Suppressor macrophage treated with lipopolysaccharide for 1 hour (primary cell): Measurements from ENCODE around the gene C2CD3.
"Not testable (repeated sequence)": the region's sequence is repeated elsewhere in the genome, so short reads cannot be mapped to it uniquely, and the experiment has no call there.

Experiments used
- DNase-seq, 3 donors: peaks; one replicate each; pipeline ENCODE4 v3.0.0-alpha.2; 2020 to 2022

Gene C2CD3

GRCh38 chr11:74066663-74067062 is 104.1 kb downstream of the C2CD3 start:
- DNase-seq, result not testable (repeated sequence)

GRCh38 chr11:74065534-74065933 is 105.3 kb downstream of the C2CD3 start:
- not testable (repeated sequence) for DNase-seq

- peak in 1 of 3 donors; percentile 10 for DNase-seq
Measured at GRCh38 chr11:74063628-74064027, 107.2 kb downstream of the C2CD3 start.

GRCh38 chr11:74061599-74061998 is 109.2 kb downstream of the C2CD3 start:
- not testable (repeated sequence) for DNase-seq

- peak in 1 of 3 donors; percentile 2 for DNase-seq
Measured at GRCh38 chr11:74057249-74058151, 113.3 kb downstream of the C2CD3 start.

- DNase-seq, result no peak
Measured at GRCh38 chr11:74055938-74056337, 114.9 kb downstream of the C2CD3 start.

- no peak for DNase-seq
Measured at GRCh38 chr11:74050465-74050864, 120.3 kb downstream of the C2CD3 start.

- no peak for DNase-seq
Measured at GRCh38 chr11:74048993-74049392, 121.8 kb downstream of the C2CD3 start.

- no peak for DNase-seq
Measured at GRCh38 chr11:74044538-74044937, 126.3 kb downstream of the C2CD3 start.

- DNase-seq, result no peak
Measured at GRCh38 chr11:74043450-74043849, 127.4 kb downstream of the C2CD3 start.

- DNase-seq, result no peak
Measured at GRCh38 chr11:74037309-74037708, 133.5 kb downstream of the C2CD3 start.

GRCh38 chr11:74035264-74035663 is 135.5 kb downstream of the C2CD3 start:
- no peak for DNase-seq

GRCh38 chr11:74033046-74033445 is 137.8 kb downstream of the C2CD3 start:
- no peak for DNase-seq

- no peak for DNase-seq
Measured at GRCh38 chr11:74030723-74031676, 139.8 kb downstream of the C2CD3 start.

- peak; percentile 88 to 95 (median 93) for DNase-seq
Measured at GRCh38 chr11:74025467-74026166, 145.2 kb downstream of the C2CD3 start.

- DNase-seq, result peak; percentile 59 to 83 (median 68)
Measured at GRCh38 chr11:74024261-74025029, 146.4 kb downstream of the C2CD3 start.

- peak; percentile 59 to 64 (median 61) for DNase-seq
Measured at GRCh38 chr11:74023276-74023675, 147.5 kb downstream of the C2CD3 start.

GRCh38 chr11:74022546-74022945 is 148.3 kb downstream of the C2CD3 start:
- DNase-seq, result peak; percentile 69 to 81 (median 76)

GRCh38 chr11:74021998-74022397 is 148.8 kb downstream of the C2CD3 start:
- DNase-seq, result no peak

GRCh38 chr11:74020539-74020938 is 150.3 kb downstream of the C2CD3 start:
- peak; percentile 76 to 90 (median 84) for DNase-seq

GRCh38 chr11:74019860-74020259 is 150.9 kb downstream of the C2CD3 start:
- peak; percentile 52 to 68 (median 60) for DNase-seq
